ENCODE measurements around the gene CFAP299. TPM values are rescaled to one million over a fixed set of nuclear protein-coding genes. Genes with fewer than 3 reads are reported as not detected.
"Not testable (repeated sequence)": the region's sequence is repeated elsewhere in the genome, so short reads cannot be mapped to it uniquely, and the experiment has no call there.

Gene CFAP299
- polyA plus RNA-seq, 3 donors, result 0.04 TPM; not detected in 2

GRCh38 chr4:80610845-80611677, 275.5 kb downstream of the CFAP299 start:
- WGBS, 3 donors, result 8 to 33% (median 24%) methylated on average over 3 of the region's 3 CpGs
- no peak overlapping the region for H3K27ac ChIP-seq (ENCODE audit: low read depth, low read length)

- 29 to 78% (median 65%) methylated on average over 2 of the region's 2 CpGs for WGBS, 3 donors
- no peak overlapping the region for H3K27ac ChIP-seq (ENCODE audit: low read depth, low read length)
Observed at GRCh38 chr4:80611678-80611979, 276.1 kb downstream of the CFAP299 start.

- H3K27ac ChIP-seq (ENCODE audit: low read depth, low read length), result no peak overlapping the region
Observed at GRCh38 chr4:80613470-80613869, 277.9 kb downstream of the CFAP299 start.

- H3K27ac ChIP-seq (ENCODE audit: low read depth, low read length), result no peak overlapping the region
- WGBS, 3 donors, result 82 to 89% (median 87%) methylated on average over 6 of the region's 6 CpGs
Observed at GRCh38 chr4:80614319-80614718, 278.8 kb downstream of the CFAP299 start.

GRCh38 chr4:80615099-80615498, 279.6 kb downstream of the CFAP299 start:
- 21 to 97% (median 91%) methylated on average over 2 of the region's 2 CpGs for WGBS, 3 donors
- H3K27ac ChIP-seq (ENCODE audit: low read depth, low read length), result no peak overlapping the region

DNA sequence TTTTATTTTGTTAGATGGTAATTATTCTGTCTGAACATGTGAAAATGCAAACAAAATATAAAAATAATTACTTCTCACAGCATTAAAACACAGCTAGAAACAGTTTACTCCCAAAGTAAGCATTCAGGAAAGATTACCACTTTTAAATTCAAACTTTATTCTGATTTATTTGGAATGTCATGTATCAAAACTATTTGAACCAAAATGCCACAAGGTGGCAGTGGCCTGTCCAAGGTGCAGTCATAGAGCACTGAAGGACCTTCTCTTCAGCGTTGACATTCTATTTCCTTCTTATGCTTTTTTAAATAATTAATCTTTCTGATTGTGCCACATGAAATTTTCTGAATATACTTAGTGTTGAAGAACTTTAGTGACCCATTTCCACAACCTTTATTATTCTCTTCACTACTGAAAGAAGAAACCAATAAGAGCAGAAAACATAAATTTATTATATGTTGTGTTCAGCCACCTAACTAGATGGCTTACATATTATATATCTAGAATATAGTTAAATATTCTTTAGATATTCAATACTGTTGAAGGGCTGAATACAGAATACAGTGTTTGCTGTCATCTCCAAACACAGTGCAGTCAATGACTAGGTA, 283.6 kb downstream of the CFAP299 start:
- WGBS, 3 donors, result 34 to 41% (median 37%) methylated on average over 1 of the region's 1 CpG
- no peak overlapping the region for H3K27ac ChIP-seq (ENCODE audit: low read depth, low read length)

- no peak overlapping the region for H3K27ac ChIP-seq (ENCODE audit: low read depth, low read length)
- WGBS, 3 donors, result 57 to 83% (median 69%) methylated on average over 1 of the region's 1 CpG
Observed at GRCh38 chr4:80631861-80632260, 296.3 kb downstream of the CFAP299 start.

GRCh38 chr4:80637190-80637589, 301.7 kb downstream of the CFAP299 start:
- 54 to 89% (median 85%) methylated on average over 2 of the region's 2 CpGs for WGBS, 3 donors
- H3K27ac ChIP-seq (ENCODE audit: low read depth, low read length), result no peak overlapping the region

DNA sequence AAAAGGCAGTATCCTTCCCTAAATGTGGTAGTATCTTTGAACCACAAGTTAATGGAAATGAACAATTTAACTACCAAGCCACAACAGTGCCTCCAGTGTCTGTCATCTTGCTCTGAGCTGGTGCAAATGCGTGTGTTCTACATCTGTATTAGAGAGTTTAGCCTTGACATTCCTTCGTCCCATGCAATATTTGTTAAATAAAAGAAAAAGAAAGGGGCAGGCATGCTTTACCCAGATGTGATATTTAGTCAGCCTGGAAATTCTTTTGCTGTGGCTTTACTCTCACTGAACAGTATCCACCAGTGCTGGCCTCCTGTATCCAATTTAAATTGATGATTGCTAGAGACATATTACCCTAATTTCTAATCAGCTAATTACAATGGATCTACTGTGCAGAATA, 310.5 kb downstream of the CFAP299 start:
- no peak overlapping the region for H3K27ac ChIP-seq (ENCODE audit: low read depth, low read length)
- WGBS, 3 donors, result 30 to 82% (median 69%) methylated on average over 2 of the region's 2 CpGs

DNA sequence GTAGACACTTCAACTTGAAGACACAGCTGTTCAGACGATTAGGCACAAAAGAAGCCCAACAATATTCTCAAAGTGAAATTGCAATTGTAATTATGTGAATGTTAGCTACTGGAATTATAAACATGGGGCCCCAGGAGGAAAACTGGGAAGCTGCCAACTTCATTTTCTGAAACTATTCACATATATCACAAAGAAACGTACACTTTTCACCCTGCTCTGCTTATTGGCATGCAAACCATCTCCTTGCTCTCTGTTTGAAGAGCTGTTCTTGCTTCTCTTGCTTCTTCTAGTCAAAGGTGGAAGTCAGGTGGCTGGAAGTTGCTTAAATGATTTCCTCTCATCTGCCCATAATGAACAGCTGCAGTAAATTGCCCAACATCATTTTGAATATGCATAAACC, 320.1 kb downstream of the CFAP299 start:
- 41 to 55% (median 51%) methylated on average over 2 of the region's 2 CpGs for WGBS, 3 donors
- no peak overlapping the region for H3K27ac ChIP-seq (ENCODE audit: low read depth, low read length)

- 87 to 98% (median 97%) methylated on average over 3 of the region's 3 CpGs for WGBS, 3 donors
- not testable (repeated sequence) for H3K27ac ChIP-seq (ENCODE audit: low read depth, low read length)
Observed at GRCh38 chr4:80670118-80670517, 334.6 kb downstream of the CFAP299 start.

DNA sequence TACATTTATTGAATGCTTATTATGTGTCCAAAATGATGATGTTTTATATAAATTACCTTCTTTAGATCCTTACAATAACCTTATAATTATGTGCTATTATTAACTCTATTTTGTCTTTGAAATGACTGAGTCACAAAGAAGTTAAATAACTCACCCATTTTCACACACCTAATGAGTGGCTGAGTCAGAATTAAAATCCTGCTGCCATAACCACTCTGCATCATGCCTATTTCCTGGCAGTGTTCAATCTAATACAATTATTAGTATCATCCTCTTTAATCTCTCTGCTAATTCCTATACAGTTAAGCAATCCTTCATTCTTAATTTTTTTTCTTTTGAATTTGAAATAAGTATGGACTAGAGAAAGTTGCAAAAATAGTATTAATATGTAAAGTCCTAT, 342.9 kb downstream of the CFAP299 start:
- H3K27ac ChIP-seq (ENCODE audit: low read depth, low read length), result no peak overlapping the region

DNA sequence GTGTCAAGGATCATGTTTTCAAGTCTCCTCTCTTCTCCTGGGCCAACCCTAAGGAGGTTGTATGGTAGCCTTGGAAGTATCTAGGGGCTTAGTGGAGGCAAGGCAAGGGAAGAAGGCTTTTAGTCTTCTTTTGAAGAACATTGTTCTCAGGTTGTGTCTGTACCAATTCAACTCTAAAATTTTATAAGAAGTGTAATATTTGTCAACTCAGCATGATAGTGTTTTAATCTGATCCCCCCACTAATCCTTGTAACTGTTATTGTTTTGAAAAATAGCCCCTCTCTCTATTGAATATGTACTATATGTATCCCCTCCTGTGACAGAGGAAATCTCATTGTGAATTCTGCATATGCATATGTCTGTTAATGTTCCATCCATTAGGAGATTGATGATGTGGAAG, 345.4 kb downstream of the CFAP299 start:
- H3K27ac ChIP-seq (ENCODE audit: low read depth, low read length), result no peak overlapping the region

- H3K27ac ChIP-seq (ENCODE audit: low read depth, low read length), result no peak overlapping the region
Observed at GRCh38 chr4:80685214-80685613, 349.7 kb downstream of the CFAP299 start.

GRCh38 chr4:80687736-80688135, 352.2 kb downstream of the CFAP299 start:
- WGBS, 3 donors, result 86 to 96% (median 91%) methylated on average over 21 to 23 of the region's 23 CpGs
- not testable (repeated sequence) for H3K27ac ChIP-seq (ENCODE audit: low read depth, low read length)

DNA sequence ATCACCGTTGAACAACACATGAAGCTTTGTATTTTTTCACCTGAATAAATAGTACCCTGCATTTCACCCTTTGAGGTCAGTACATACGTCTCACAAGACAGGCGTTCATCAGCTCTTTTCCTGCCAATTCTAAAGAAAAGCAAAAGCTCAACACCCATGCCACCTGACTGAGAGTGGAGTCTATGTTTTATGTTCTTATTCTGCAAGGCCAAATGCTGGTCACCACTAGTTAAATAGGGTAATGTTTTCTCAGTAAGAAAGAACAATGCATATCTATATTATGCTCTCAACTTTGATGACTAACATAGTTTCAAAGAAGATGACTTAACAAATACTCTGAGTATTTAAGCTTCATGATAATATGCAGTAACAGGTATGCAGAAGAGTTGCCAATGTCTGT, 358.6 kb downstream of the CFAP299 start:
- H3K27ac ChIP-seq (ENCODE audit: low read depth, low read length), result no peak overlapping the region
- 27 to 76% (median 60%) methylated on average over 3 of the region's 3 CpGs for WGBS, 3 donors

- WGBS, 3 donors, result 35 to 49% (median 41%) methylated on average over 3 of the region's 3 CpGs
- H3K27ac ChIP-seq (ENCODE audit: low read depth, low read length), result no peak overlapping the region
Observed at GRCh38 chr4:80705311-80705710, 369.8 kb downstream of the CFAP299 start.

DNA sequence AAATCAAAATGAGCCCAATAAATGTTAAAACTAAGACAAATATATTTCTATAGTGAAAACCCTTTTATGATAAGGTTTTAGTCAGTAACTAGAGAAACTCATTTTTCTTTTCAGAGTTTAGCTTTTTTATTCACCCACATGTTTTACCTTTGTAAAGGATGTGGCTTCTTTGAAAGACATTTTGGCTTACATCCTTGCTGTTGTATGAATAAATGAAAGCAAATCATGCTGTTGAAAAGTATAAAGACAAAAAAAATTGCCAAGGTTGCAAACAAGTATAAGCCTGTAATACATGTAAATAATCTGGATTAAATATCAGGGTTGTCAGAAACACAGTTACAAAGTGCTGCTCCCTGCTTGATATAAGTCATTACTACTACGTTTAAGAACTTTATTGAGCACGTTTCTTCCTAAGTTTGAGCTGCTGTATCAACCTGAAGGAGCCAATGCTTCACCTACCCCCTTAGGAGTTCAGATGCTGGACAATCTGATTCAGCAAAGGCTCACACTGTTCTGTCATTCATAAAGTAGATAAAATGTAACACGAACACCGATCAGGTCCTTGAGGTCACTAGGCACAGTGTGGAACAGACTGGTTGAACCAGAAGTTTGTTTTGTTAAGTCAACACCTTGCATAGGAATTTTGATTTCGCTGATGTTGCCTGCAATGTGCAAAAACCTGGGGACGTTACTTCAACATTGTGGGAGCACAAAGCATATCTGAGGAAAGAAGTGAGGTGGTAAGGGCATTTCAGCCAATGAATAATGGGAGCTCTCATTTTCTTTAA, 373.7 kb downstream of the CFAP299 start:
- H3K27ac ChIP-seq (ENCODE audit: low read depth, low read length), result no peak overlapping the region
- 35 to 77% (median 68%) methylated on average over 6 of the region's 6 CpGs for WGBS, 3 donors

DNA sequence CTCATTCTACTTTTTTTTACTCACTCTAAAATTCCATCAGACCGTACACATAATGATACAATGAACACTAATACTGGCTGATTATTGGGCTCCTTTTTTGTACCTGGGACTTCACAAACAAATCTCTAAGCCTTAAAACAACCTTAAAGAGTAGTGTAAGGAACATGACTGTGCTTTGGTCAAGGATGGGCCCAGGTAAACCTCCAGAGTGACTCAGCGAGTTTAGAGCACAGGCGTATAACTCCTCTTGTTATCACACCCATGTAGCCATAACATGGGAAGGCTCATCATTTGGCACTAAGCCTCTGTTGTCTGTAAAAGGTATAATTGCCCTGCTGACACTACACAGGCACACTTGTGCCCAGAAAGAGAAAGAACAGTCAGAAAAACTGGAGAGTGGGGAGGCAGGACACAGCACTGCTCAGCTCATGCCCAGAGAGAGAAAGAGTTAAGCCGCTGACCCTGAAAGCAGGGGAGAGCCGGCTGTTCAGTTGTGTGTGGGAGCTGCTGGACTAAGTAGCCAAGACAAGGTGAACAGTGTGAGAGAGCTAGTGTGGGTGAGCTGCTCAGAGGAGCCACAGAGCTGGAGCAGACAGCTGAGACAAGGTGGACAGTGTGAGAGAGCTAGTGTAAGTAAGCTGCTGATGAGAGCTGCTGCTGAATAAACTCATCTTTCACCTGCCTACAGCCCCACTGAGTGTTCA, 375.4 kb downstream of the CFAP299 start:
- H3K27ac ChIP-seq (ENCODE audit: low read depth, low read length), result no peak overlapping the region
- whole genome bisulfite sequencing, 3 donors, result 66 to 89% (median 69%) methylated on average over 5 of the region's 5 CpGs

Data from adipose tissue (tissue), 3 donors.